Activated T-cell treated with anti-CD3 and anti-CD28 coated beads for 1 hour (primary cell): ENCODE measurements around the gene HSD17B1.
"Not testable (repeated sequence)": the region's sequence is repeated elsewhere in the genome, so short reads cannot be mapped to it uniquely, and the experiment has no call there.

Experiments used
- DNase-seq: peaks from one replicate; pipeline ENCODE4 v3.0.0-alpha.2; 2020; ENCODE audit warnings: low read depth

HSD17B1 gene

DNA sequence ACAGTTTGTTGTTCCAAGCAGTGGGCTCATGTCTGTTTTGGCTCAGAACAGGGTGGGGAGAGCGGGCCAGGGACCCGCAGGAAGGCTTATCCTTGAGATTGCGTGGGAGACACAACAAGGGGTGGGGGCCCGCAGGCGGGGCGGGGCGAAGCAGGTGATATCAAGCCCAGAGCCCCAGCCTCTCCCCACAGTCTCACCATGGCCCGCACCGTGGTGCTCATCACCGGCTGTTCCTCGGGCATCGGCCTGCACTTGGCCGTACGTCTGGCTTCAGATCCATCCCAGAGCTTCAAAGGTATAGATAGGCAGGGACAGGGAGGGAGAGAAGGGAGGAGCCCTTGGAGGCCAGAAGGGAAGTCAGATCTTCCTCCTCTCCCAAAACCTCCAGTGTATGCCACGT is at the start of gene HSD17B1:
Gene HSD17B1, plus strand, starts transcription at position 188 of the 400 bp plus-strand sequence. Its CDS starts 11 bp downstream, at position 199.
- not testable (repeated sequence) for DNase-seq

DNA sequence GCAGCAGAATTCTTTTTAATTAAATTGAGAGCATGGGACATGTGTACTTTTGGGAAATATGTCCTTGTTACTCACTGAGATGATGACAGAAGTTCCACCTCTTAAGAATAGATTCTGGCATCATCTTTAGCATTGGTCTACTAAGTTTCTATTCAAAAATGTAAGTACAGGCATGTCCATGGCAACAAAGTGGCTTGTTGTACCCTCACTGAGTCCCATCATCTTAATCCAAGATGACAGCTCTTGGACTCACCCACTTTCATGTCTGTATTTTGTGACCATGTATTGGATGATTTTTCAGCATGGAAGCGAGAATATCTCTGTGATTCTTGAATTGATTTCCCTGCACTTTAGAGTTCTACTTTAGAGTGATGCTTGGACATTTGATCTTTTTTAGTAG is 49.8 kb upstream of the HSD17B1 start:
- DNase-seq = no peak

DNA sequence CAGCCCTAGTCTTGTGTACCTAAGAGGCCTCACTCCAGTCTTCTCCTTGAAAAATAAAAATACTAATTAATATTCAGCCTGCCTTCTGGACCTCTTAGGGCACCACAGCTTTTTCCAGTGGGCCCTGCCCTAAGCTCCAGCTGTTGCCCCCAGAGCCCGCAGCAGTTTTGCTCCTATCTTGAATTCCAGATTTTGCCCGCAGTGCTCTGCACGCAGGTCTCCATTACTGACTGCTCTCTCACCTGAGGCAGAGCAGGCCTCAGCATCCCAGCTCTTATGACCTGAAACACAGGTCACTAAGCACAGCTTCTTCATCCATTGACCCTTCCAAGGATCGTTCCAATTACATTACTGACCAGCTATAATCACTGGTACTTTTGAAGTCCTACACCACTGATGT is 45.1 kb upstream of the HSD17B1 start:
- DNase-seq = no peak

- no peak for DNase-seq
Measured at GRCh38 chr17:42508426-42509165, 44.1 kb upstream of the HSD17B1 start.

DNA sequence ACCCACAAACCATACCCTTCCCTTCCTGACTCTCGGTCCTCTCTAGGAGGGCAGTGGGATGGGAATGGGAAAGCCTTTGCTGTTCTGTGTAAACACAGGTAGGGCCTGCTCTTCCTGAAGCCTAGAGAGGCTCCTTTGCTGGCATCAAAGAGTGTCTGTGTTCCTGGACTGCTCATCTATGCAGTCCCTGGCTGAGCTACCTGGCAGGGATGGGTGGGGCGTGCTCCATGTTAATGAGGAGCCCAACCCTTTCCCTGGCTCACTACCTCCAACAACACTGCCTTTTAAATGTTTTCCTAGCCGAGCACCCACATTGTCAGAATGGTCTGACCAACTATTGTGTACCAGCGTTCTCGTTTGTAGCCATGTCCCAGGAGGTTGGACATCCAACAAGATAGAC is 43.3 kb upstream of the HSD17B1 start:
- no peak for DNase-seq

- DNase-seq = no peak
Measured at GRCh38 chr17:42509841-42510240, 42.9 kb upstream of the HSD17B1 start.

DNA sequence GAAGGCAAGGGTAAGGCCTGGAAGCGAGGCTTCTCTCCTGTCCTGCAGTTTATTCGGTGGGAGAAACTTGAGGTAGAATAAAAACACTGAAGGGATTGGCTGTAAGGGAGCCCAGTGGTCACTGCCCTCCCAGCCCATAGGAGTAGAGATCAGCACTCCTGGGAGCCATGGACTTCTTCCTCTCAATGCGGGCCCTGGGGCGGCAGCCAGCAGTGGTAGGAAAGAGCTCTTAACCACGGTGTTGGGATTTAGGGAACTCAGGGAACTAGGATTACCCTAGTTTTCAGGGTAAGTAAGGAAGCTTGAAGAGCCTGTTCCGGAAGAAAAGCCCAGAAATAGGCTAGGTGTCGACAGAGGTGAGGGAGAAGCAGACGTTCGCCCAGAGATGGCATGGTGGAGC is 40.5 kb upstream of the HSD17B1 start:
- DNase-seq = no peak

- DNase-seq = no peak
Measured at GRCh38 chr17:42512733-42513251, 39.9 kb upstream of the HSD17B1 start.

DNA sequence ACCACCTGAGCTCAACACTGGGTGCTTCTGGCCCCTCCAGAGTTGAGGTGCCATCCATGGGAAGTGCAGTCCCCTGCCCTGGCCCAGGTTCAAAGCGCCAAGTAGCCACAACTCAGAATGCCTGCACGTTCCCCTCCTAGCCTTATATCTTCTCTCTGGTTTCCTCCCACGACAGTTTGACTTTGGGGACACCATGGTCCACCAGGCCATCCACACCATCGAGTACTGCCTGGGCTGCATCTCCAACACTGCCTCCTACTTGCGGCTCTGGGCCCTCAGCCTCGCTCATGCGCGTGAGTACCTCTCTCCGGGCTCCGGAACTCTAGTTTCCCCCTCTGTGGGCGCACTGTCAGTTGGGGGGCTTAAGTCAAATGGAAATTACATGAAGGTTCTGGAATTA is 39.0 kb upstream of the HSD17B1 start:
- DNase-seq = no peak

GRCh38 chr17:42514279-42514678 is 38.4 kb upstream of the HSD17B1 start:
- DNase-seq = no peak

- no peak for DNase-seq
Measured at GRCh38 chr17:42514867-42515266, 37.9 kb upstream of the HSD17B1 start.

DNA sequence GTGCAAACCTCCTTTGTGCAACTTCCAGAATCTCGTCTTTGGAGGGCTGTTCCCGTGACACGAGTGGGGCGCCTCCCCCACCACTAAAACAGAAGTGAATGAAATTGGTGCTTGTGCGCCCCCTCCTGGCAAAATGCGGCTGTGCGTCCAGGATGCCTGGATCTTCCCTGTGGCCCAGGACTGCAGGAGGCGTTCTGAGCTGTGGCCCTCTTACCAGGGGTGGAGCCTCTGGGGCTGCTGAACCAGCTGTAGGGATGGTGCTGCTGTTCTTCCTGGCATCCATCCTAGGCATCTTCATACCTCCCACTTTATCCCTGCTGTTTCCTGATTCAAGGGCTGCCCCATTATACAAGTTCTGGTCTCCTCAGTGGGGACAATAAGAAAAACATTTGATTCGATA is 35.2 kb upstream of the HSD17B1 start:
- peak; percentile 84 for DNase-seq

- no peak for DNase-seq
Measured at GRCh38 chr17:42518046-42518754, 34.5 kb upstream of the HSD17B1 start.

GRCh38 chr17:42518755-42519545 is 33.8 kb upstream of the HSD17B1 start:
- no peak for DNase-seq

DNA sequence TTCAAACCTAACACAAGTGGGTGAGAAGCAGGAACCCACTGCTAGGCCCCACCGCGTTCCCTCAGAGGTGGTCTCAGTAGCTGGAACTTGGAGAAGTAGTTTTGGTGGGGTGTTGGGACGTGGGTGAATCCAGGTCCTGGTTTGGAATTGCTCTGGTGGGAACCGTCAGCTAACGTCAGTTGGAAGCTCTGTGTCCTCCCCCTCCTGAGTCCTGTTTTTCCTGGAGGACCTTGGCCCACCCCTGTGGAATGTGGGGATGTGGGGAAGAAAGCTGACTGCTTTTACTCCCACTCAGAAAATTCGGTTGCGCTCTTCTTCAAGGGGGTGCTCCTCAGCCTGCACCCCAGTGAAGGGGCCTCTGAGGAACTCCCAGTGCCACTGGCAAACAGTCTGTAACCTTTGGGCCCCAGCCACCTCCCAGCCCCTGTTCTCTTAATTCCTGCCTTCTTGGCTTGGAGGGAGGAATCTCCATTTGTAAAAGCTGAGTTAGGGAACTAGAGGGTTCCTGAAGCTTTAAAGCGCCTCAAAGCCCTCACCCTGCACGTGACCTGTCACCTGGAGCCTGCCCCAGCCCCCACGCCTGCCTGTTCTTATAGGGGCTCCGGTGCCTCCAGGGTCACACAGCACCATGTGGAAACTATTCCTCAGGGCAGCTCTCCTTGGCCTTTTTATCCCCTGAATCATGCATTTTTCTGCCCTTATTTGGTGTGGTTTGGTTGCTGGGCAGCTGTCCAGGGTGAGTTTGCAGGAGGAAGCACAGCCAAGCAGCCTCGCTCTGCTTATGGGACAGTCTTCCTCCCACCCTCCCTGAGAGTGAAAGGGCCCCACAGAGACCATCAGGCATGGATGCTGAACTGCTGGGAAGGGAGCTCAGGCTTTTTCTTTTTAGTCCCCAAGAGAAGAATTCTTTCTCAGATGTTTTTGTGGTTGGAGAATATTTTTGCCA is 32.9 kb upstream of the HSD17B1 start:
- no peak for DNase-seq

- DNase-seq = no peak
Measured at GRCh38 chr17:42520540-42520951, 32.2 kb upstream of the HSD17B1 start.

DNA sequence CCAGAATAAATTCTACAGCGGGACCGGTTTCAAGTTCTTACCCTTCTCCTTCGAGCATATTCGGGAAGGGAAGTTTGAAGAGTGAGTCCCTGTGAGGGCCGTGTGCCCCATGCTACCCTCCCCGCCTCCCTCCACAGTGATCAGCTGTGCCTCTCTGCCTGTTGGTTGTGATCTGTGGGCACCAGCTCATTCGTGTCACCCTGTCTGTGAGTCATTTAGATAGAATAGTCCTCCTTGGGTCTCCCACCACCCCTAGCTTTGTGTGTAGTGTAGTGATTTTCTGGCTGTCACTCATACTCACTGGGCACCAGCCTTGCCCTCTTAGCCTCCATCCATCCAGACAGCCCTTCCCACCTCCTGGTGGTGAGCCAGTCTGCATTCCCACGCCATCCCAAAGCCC is 31.7 kb upstream of the HSD17B1 start:
- DNase-seq = no peak

GRCh38 chr17:42521666-42522262 is 31.0 kb upstream of the HSD17B1 start:
- no peak for DNase-seq

GRCh38 chr17:42522263-42522790 is 30.4 kb upstream of the HSD17B1 start:
- no peak for DNase-seq

GRCh38 chr17:42522798-42523278 is 29.9 kb upstream of the HSD17B1 start:
- no peak for DNase-seq

GRCh38 chr17:42525221-42525620 is 27.5 kb upstream of the HSD17B1 start:
- no peak for DNase-seq
